IPS-18a (cell line): ENCODE results near the gene FBXO36.

Source experiments
- H3K27ac ChIP-seq: one replicate; pipeline ENCODE4 v1.5.1; 2013; ENCODE audit warnings: low read length
- H3K27me3 ChIP-seq: one replicate; pipeline ENCODE4 v1.6.1; 2013; ENCODE audit warnings: mild to moderate bottlenecking, low read length; ENCODE audit not compliant: control insufficient read depth, insufficient read depth
- H3K36me3 ChIP-seq: one replicate; pipeline ENCODE4 v1.6.1; 2013; ENCODE audit warnings: low read depth, low read length; ENCODE audit not compliant: control insufficient read depth
- H3K4me1 ChIP-seq: one replicate; pipeline ENCODE4 v1.6.1; 2013; ENCODE audit warnings: low read depth, low read length; ENCODE audit not compliant: control insufficient read depth
- H3K4me3 ChIP-seq: one replicate; pipeline ENCODE4 v1.5.1; 2013; ENCODE audit warnings: low read length
- H3K9ac ChIP-seq: one replicate; pipeline ENCODE4 v1.6.1; 2013; ENCODE audit warnings: mild to moderate bottlenecking, low read length, moderate library complexity
- H3K9me3 ChIP-seq: one replicate; pipeline ENCODE4 v1.6.1; 2013; ENCODE audit warnings: low read depth, low read length; ENCODE audit not compliant: control insufficient read depth

The FBXO36 gene

GRCh38 chr2:229980431-229981184 lies 58.3 kb downstream of the FBXO36 start:
- Histone ChIP-seq H3K4me1 (peaks cover 11% of the 10 kb centered on the region), H3K9ac (no peak overlapping the region), H3K4me3 (no peak overlapping the region), H3K27me3 (no peaks in the 10 kb centered on the region), H3K27ac (no peak overlapping the region), H3K36me3 (no peaks in the 10 kb centered on the region), H3K9me3 (no peaks in the 10 kb centered on the region)

- Histone ChIP-seq H3K27me3 (no peaks in the 10 kb centered on the region), H3K36me3 (no peaks in the 10 kb centered on the region), H3K4me1 (no peaks in the 10 kb centered on the region), H3K9me3 (no peaks in the 10 kb centered on the region), H3K9ac (no peak overlapping the region), H3K27ac (no peak overlapping the region), H3K4me3 (no peak overlapping the region)
These were observed 70.9 kb downstream of the FBXO36 start for GRCh38 chr2:229993236-229993635.

GRCh38 chr2:229996320-229996719 lies 74.0 kb downstream of the FBXO36 start:
- Histone ChIP-seq H3K4me3 (no peak overlapping the region), H3K27ac (no peak overlapping the region), H3K9me3 (no peaks in the 10 kb centered on the region), H3K36me3 (no peaks in the 10 kb centered on the region), H3K4me1 (no peaks in the 10 kb centered on the region), H3K9ac (no peak overlapping the region), H3K27me3 (no peaks in the 10 kb centered on the region)

- H3K27ac ChIP-seq, result no peak overlapping the region
- no peaks in the 10 kb centered on the region for H3K9me3 ChIP-seq
- H3K36me3 ChIP-seq, result no peaks in the 10 kb centered on the region
- no peak overlapping the region for H3K9ac ChIP-seq
- H3K4me3 ChIP-seq, result no peak overlapping the region
- no peaks in the 10 kb centered on the region for H3K27me3 ChIP-seq
- H3K4me1 ChIP-seq, result no peaks in the 10 kb centered on the region
These were observed 75.3 kb downstream of the FBXO36 start for GRCh38 chr2:229997565-229997964.

GRCh38 chr2:230000118-230000841 lies 78.0 kb downstream of the FBXO36 start:
- H3K36me3 ChIP-seq, result no peaks in the 10 kb centered on the region
- H3K9me3 ChIP-seq, result no peaks in the 10 kb centered on the region
- H3K4me1 ChIP-seq, result no peaks in the 10 kb centered on the region
- no peak overlapping the region for H3K9ac ChIP-seq
- no peaks in the 10 kb centered on the region for H3K27me3 ChIP-seq
- H3K4me3 ChIP-seq, result no peak overlapping the region
- H3K27ac ChIP-seq, result no peak overlapping the region

- no peak overlapping the region for H3K27ac ChIP-seq
- no peaks in the 10 kb centered on the region for H3K4me1 ChIP-seq
- no peaks in the 10 kb centered on the region for H3K36me3 ChIP-seq
- H3K9me3 ChIP-seq, result no peaks in the 10 kb centered on the region
- no peaks in the 10 kb centered on the region for H3K27me3 ChIP-seq
- H3K9ac ChIP-seq, result no peak overlapping the region
- H3K4me3 ChIP-seq, result no peak overlapping the region
These were observed 85.8 kb downstream of the FBXO36 start for GRCh38 chr2:230007931-230008707.

- Histone ChIP-seq H3K4me3 (no peak overlapping the region), H3K9me3 (no peaks in the 10 kb centered on the region), H3K9ac (no peak overlapping the region), H3K27ac (no peak overlapping the region), H3K27me3 (no peaks in the 10 kb centered on the region), H3K4me1 (no peaks in the 10 kb centered on the region), H3K36me3 (no peaks in the 10 kb centered on the region)
These were observed 86.4 kb downstream of the FBXO36 start for GRCh38 chr2:230008708-230009066.

- no peaks in the 10 kb centered on the region for H3K36me3 ChIP-seq
- no peak overlapping the region for H3K27ac ChIP-seq
- no peak overlapping the region for H3K9ac ChIP-seq
- H3K4me3 ChIP-seq, result no peak overlapping the region
- H3K9me3 ChIP-seq, result no peaks in the 10 kb centered on the region
- H3K4me1 ChIP-seq, result no peaks in the 10 kb centered on the region
- no peaks in the 10 kb centered on the region for H3K27me3 ChIP-seq
These were observed 88.2 kb downstream of the FBXO36 start for GRCh38 chr2:230010501-230010900.

GRCh38 chr2:230011617-230012016 lies 89.3 kb downstream of the FBXO36 start:
- no peaks in the 10 kb centered on the region for H3K36me3 ChIP-seq
- H3K27me3 ChIP-seq, result no peaks in the 10 kb centered on the region
- H3K9ac ChIP-seq, result no peak overlapping the region
- H3K4me3 ChIP-seq, result no peak overlapping the region
- H3K4me1 ChIP-seq, result no peaks in the 10 kb centered on the region
- H3K9me3 ChIP-seq, result no peaks in the 10 kb centered on the region
- no peak overlapping the region for H3K27ac ChIP-seq

GRCh38 chr2:230012267-230012884 lies 90.1 kb downstream of the FBXO36 start:
- Histone ChIP-seq H3K9me3 (no peaks in the 10 kb centered on the region), H3K27me3 (no peaks in the 10 kb centered on the region), H3K27ac (no peak overlapping the region), H3K36me3 (no peaks in the 10 kb centered on the region), H3K4me1 (no peaks in the 10 kb centered on the region), H3K4me3 (no peak overlapping the region), H3K9ac (no peak overlapping the region)

- H3K27ac ChIP-seq, result no peak overlapping the region
These were observed 94.5 kb downstream of the FBXO36 start for GRCh38 chr2:230016844-230017243.

More at GRCh38 chr2:230016844-230017243, 94.5 kb downstream of the FBXO36 start:
- Histone ChIP-seq H3K9me3 (no peaks in the 10 kb centered on the region), H3K27me3 (no peaks in the 10 kb centered on the region), H3K4me3 (no peak overlapping the region), H3K9ac (no peak overlapping the region), H3K36me3 (no peaks in the 10 kb centered on the region), H3K4me1 (no peaks in the 10 kb centered on the region)
